Spleen (tissue), 11 donors: ENCODE results near the gene CCDC192. TPM values are rescaled to one million over a fixed set of nuclear protein-coding genes. Genes with fewer than 3 reads are reported as not detected.

Source experiments
- DNase-seq: peaks from one replicate; pipeline ENCODE4 v3.0.0-alpha.2; 2020
- H3K27ac ChIP-seq, 8 donors: fragments of 200-600 bp; sonication (generic) in 7 of 8; 1 replicate in 4 of 8; 2 replicates in 4 of 8; pipeline versions ENCODE4 v1.5.0 to v1.8.0; 2016 to 2021; ENCODE audit warnings: inconsistent platforms in 4 of 8, mild to moderate bottlenecking in 4 of 8, moderate library complexity in 1 of 8
- H3K27me3 ChIP-seq, 7 donors: fragments of 200-600 bp; sonication (generic) in 6 of 7; replicated peaks in 1 of 7; 1 replicate in 4 of 7; 2 replicates in 3 of 7; pipeline versions ENCODE4 v1.5.0 to v1.8.0; 2016 to 2021; ENCODE audit warnings: inconsistent platforms in 3 of 7, mild to moderate bottlenecking in 1 of 7
- H3K36me3 ChIP-seq, 6 donors: fragments of 200-600 bp; sonication (generic) in 5 of 6; 1 replicate in 4 of 6; 2 replicates in 2 of 6; pipeline versions ENCODE4 v1.5.0 to v1.8.0; 2016 to 2021; ENCODE audit warnings: inconsistent platforms in 2 of 6
- H3K4me1 ChIP-seq, 6 donors: fragments of 200-600 bp; sonication (generic) in 5 of 6; 1 replicate in 3 of 6; 2 replicates in 3 of 6; pipeline versions ENCODE4 v1.5.0 to v1.8.0; 2016 to 2021; ENCODE audit warnings: inconsistent platforms in 3 of 6
- H3K4me3 ChIP-seq, 8 donors: fragments of 200-600 bp; sonication (generic) in 7 of 8; 1 replicate in 4 of 8; 2 replicates in 4 of 8; pipeline versions ENCODE4 v1.5.0 to v1.8.0; 2016 to 2021; ENCODE audit warnings: inconsistent platforms in 4 of 8, mild to moderate bottlenecking in 4 of 8, moderate library complexity in 2 of 8
- H3K9me3 ChIP-seq, 8 donors: fragments of 200-600 bp; sonication (generic) in 7 of 8; 1 replicate in 4 of 8; 2 replicates in 4 of 8; pipeline versions ENCODE4 v1.5.0 to v1.8.0; 2016 to 2021; ENCODE audit warnings: inconsistent platforms in 4 of 8
- CTCF ChIP-seq, 11 experiments: fragments of 200-600 bp in 7 of 11; fragments of 450-650 bp in 4 of 11; sonication (generic) in 4 of 11; IDR thresholded peaks in 8 of 11; conservative IDR thresholded peaks in 3 of 11; 1 replicate in 7 of 11; 2 replicates in 4 of 11; pipeline versions ENCODE4 v1.4.0 to v1.8.0; 2016 to 2021; ENCODE audit warnings: antibody characterized with exemption in 11 of 11, inconsistent platforms in 4 of 11, mild to moderate bottlenecking in 1 of 11
- POLR2A ChIP-seq, 3 donors: fragments of 450-650 bp; IDR thresholded peaks; one replicate each; pipeline ENCODE4 v1.5.1; 2017; ENCODE audit warnings: antibody characterized with exemption in 3 of 3, mild to moderate bottlenecking in 1 of 3
- POLR2AphosphoS5 ChIP-seq, 3 donors: sonication (generic); formaldehyde crosslinking; IDR thresholded peaks; one replicate each; pipeline ENCODE4 v1.5.1; 2017; ENCODE audit warnings: antibody characterized with exemption in 3 of 3
- WGBS, 5 donors: extraction: QIAGEN DNeasy Blood & Tissue Kit in 3 of 5; methylation state at CpG; one replicate each; pipeline versions ENCODE4 v1.1.5 to v1.1.7; 2013 to 2018; 5-methylcytosine and 5-hydroxymethylcytosine counted together
- intact Hi-C: fragments of 100-400 bp; cut with DNase I; formaldehyde crosslinking; loops from one replicate; pipeline ENCODE4 v1.15.0; 2023; ENCODE audit warnings: low total_unique reads
- polyA plus RNA-seq, 3 donors: library from polyadenylated mRNA; stranded (reverse); fragments of 200-250 nt; gene quantifications; one replicate each; pipeline ENCODE4 v1.2.1, GENCODE V29; 2013
- total RNA-seq, 7 donors: library from RNA; depleted of rRNA in 3 of 7; stranded (reverse); fragments of >200 nt in 3 of 7; fragmentation: NEBNext Ultra II Directional in 4 of 7; extraction: Animal tissue kit (Norgen Biotek cat#: 25700) in 4 of 7; gene quantifications; one replicate each; pipeline versions ENCODE4 v1.1.0 to v1.2.1, GENCODE V29; 2016 to 2021
- donor health status: healthy with polysubstance abuse.
- donor health status: DM: no; HTN: no; CAD: no; lungs with moderate emphysema.
- donor health status: DM: no; HTN: no; CAD: no.
- donor health status: Bipolar disorder and iron deficiency.
- donor health status: healthy.
- donor health status: DM: no; HTN: no; CAD: no.
- donor health status: DM: yes; HTN: yes; CAD: no.

The CCDC192 gene
- total and polyA plus RNA-seq, 10 donors = not detected

- TF ChIP-seq POLR2AphosphoS5 (IDR thresholded peaks at IDR 0.05) = no peak
- TF ChIP-seq CTCF (IDR thresholded peaks at IDR 0.05 in 8 of 11, conservative IDR thresholded peaks at IDR 0.05 in 3 of 11) = no peak
- no peak for TF ChIP-seq POLR2A (IDR thresholded peaks at IDR 0.05)
- no peak for DNase-seq
- Histone ChIP-seq H3K27ac (no peak overlapping the region), H3K36me3 (no peaks in the 10 kb centered on the region), H3K27me3 (no peaks in the 10 kb centered on the region), H3K4me1 (no peaks in the 10 kb centered on the region), H3K4me3 (no peak overlapping the region), H3K9me3 (peaks cover 0 to 4% (median 0%) of the 10 kb centered on the region in 8 donors)
- intact Hi-C loops = loop anchor here (10.0 kb wide), 1 partner anchor 295 kb away; no protein-coding TSS in a partner anchor
- 78 to 89% (median 88%) methylated on average over 2 of the region's 2 CpGs for WGBS, 5 donors
Measured at GRCh38 chr5:127860291-127860690, 157.1 kb downstream of the CCDC192 start.

- no peak overlapping the region for H3K4me3 ChIP-seq
- no peaks in the 10 kb centered on the region for H3K36me3 ChIP-seq
- peak overlapping the region in 2 of 8 donors; percentile 37 to 47 for H3K27ac ChIP-seq
- DNase-seq = no peak
- TF ChIP-seq POLR2AphosphoS5 (IDR thresholded peaks at IDR 0.05) = no peak
- no peaks in the 10 kb centered on the region for H3K27me3 ChIP-seq
- no peaks in the 10 kb centered on the region for H3K4me1 ChIP-seq
- intact Hi-C loops = loop anchor here (10.0 kb wide), 1 partner anchor 298 kb away; no protein-coding TSS in a partner anchor
- no peaks in the 10 kb centered on the region for H3K9me3 ChIP-seq
Measured at GRCh38 chr5:127863161-127863560, 160.0 kb downstream of the CCDC192 start.

GRCh38 chr5:127863610-127864395 lies 160.6 kb downstream of the CCDC192 start:
- intact Hi-C loops = loop anchor here (10.0 kb wide), 1 partner anchor 299 kb away; no protein-coding TSS in a partner anchor
- no peaks in the 10 kb centered on the region for H3K36me3 ChIP-seq

GRCh38 chr5:127864511-127864910 lies 161.3 kb downstream of the CCDC192 start:
- Histone ChIP-seq H3K36me3 (no peaks in the 10 kb centered on the region), H3K4me3 (no peak overlapping the region), H3K9me3 (no peaks in the 10 kb centered on the region), H3K27ac (peak overlapping the region in 2 of 8 donors; percentile 36 to 37), H3K27me3 (no peaks in the 10 kb centered on the region), H3K4me1 (no peaks in the 10 kb centered on the region)
- no peak for DNase-seq
- 90 to 100% (median 95%) methylated on average over 1 of the region's 1 CpG for WGBS, 5 donors
- TF ChIP-seq POLR2AphosphoS5 (IDR thresholded peaks at IDR 0.05) = no peak
- TF ChIP-seq POLR2A (IDR thresholded peaks at IDR 0.05) = no peak
- no peak for TF ChIP-seq CTCF (IDR thresholded peaks at IDR 0.05 in 8 of 11, conservative IDR thresholded peaks at IDR 0.05 in 3 of 11)
- intact Hi-C loops = loop anchor here (10.0 kb wide), 1 partner anchor 300 kb away; no protein-coding TSS in a partner anchor

More at GRCh38 chr5:127863610-127864395, 160.6 kb downstream of the CCDC192 start:
- Histone ChIP-seq H3K4me1 (no peaks in the 10 kb centered on the region), H3K27me3 (no peaks in the 10 kb centered on the region), H3K27ac (peak overlapping the region in 3 of 8 donors; percentile 36 to 47 (median 37)), H3K4me3 (no peak overlapping the region), H3K9me3 (no peaks in the 10 kb centered on the region)
- TF ChIP-seq POLR2AphosphoS5 (IDR thresholded peaks at IDR 0.05) (no peak), POLR2A (IDR thresholded peaks at IDR 0.05) (no peak), CTCF (IDR thresholded peaks at IDR 0.05 in 8 of 11, conservative IDR thresholded peaks at IDR 0.05 in 3 of 11) (no peak)
- WGBS, 5 donors = 66 to 82% (median 70%) methylated on average over 7 of the region's 7 CpGs
- no peak for DNase-seq
